Measurements from ENCODE around the gene TBC1D2B.

DNA sequence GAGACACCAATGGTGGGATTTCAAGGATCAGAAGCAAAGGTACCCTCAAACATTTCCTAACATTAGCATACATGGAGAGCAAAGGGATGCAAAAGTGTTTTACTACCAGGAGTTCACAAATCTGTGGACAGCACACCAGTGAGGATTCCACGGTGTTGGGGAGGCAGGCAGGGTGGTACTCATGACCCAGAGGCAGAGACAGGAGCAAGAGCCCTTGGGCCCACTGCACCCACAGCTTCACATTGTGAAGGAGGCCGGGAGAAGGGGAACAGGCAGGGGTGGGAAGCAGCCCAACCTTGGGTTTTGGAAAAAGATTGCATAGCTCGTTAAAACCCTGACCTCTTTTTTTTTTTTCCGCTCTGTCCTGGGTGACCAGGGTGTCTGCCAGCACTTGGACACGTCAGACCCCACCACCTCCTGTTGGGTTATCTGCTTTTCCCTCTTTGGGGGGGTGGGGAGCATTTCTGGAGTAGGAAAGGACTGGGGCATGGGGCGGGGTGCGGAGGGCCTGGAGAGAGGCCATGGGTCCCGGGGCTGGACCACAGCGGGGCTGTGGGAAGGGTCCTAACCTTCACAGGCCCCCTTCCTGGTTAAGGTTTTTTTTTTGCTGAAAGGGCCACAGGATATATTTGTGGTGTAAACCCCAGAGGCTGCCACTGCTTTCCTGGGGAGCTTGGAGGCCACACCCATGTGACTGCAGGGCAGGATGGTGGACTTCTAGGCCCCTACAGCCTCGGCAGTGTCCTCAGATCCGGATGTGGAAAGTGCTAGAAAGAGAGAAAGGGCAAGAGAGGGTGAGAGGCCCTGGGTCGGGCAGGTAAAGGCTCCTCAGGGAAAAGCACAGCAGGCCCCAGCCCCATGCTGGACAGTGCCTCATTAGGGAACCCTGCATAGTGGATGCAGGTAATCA lies 27.3 kb upstream of the TBC1D2B start:
- TF ChIP-seq, protein P1, sequence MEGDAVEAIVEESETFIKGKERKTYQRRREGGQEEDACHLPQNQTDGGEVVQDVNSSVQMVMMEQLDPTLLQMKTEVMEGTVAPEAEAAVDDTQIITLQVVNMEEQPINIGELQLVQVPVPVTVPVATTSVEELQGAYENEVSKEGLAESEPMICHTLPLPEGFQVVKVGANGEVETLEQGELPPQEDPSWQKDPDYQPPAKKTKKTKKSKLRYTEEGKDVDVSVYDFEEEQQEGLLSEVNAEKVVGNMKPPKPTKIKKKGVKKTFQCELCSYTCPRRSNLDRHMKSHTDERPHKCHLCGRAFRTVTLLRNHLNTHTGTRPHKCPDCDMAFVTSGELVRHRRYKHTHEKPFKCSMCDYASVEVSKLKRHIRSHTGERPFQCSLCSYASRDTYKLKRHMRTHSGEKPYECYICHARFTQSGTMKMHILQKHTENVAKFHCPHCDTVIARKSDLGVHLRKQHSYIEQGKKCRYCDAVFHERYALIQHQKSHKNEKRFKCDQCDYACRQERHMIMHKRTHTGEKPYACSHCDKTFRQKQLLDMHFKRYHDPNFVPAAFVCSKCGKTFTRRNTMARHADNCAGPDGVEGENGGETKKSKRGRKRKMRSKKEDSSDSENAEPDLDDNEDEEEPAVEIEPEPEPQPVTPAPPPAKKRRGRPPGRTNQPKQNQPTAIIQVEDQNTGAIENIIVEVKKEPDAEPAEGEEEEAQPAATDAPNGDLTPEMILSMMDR (IDR thresholded peaks at IDR 0.05 in 8 of 11, conservative IDR thresholded peaks at IDR 0.05 in 3 of 11): no peak
- TF ChIP-seq POLR2A (IDR thresholded peaks at IDR 0.05) (no peak), POLR2AphosphoS5 (IDR thresholded peaks at IDR 0.05) (no peak)

Data from spleen (tissue), 7 donors.